DND-41 (cell line): Measurements from ENCODE around the gene PXMP4.

Experiments used
- ATAC-seq: fragments of 200-7000 bp; cut with Tn5 transposase; 3 replicates; pipeline ENCODE4 v1.9.1; 2021; ENCODE audit warnings: low read depth; ENCODE audit not compliant: insufficient read depth
- DNase-seq: peaks from one replicate; pipeline ENCODE4 v3.0.0-alpha.2; 2020
- H2AFZ ChIP-seq: 2 replicates; pipeline ENCODE4 v1.6.0; 2012; ENCODE audit warnings: low read depth, low read length
- H3K27ac ChIP-seq: 2 replicates; pipeline ENCODE4 v1.5.1; 2012; ENCODE audit warnings: low read length, inconsistent platforms
- H3K27me3 ChIP-seq: fragments of 200-600 bp; sonication (generic); 2 replicates; pipeline ENCODE4 v1.6.0; 2012; ENCODE audit warnings: low read length, mild to moderate bottlenecking, inconsistent platforms; ENCODE audit not compliant: insufficient read depth, poor library complexity
- H3K36me3 ChIP-seq: 2 replicates; pipeline ENCODE4 v1.5.1; 2012; ENCODE audit warnings: low read length, inconsistent platforms; ENCODE audit not compliant: insufficient read depth
- H3K4me1 ChIP-seq: 2 replicates; pipeline ENCODE4 v1.5.1; 2012; ENCODE audit warnings: mild to moderate bottlenecking, low read length; ENCODE audit not compliant: insufficient read depth
- H3K4me2 ChIP-seq: 2 replicates; pipeline ENCODE4 v1.6.0; 2012; ENCODE audit warnings: mild to moderate bottlenecking, moderate library complexity, low read length, inconsistent platforms; ENCODE audit not compliant: insufficient read depth
- H3K4me3 ChIP-seq, 2 experiments: fragments of 200-600 bp in 1 of 2; shearing (Covaris generic) in 1 of 2; 2 replicates each; pipeline ENCODE4 v1.5.1; 2012 to 2016; ENCODE audit warnings: inconsistent platforms in 2 of 2, low read length in 2 of 2, mild to moderate bottlenecking in 2 of 2, low read depth in 1 of 2, moderate library complexity in 1 of 2
- H3K79me2 ChIP-seq: 2 replicates; pipeline ENCODE4 v1.6.0; 2012; ENCODE audit warnings: low read length, inconsistent platforms; ENCODE audit not compliant: insufficient read depth
- H3K9ac ChIP-seq: 2 replicates; pipeline ENCODE4 v1.6.0; 2012; ENCODE audit warnings: low read depth, mild to moderate bottlenecking, inconsistent platforms, low read length, moderate library complexity
- H3K9me3 ChIP-seq: 2 replicates; pipeline ENCODE4 v1.5.1; 2012; ENCODE audit warnings: low read length, moderate library complexity, mild to moderate bottlenecking, inconsistent platforms; ENCODE audit not compliant: insufficient read depth, severe bottlenecking
- H4K20me1 ChIP-seq: 2 replicates; pipeline ENCODE4 v1.6.0; 2012; ENCODE audit warnings: low read length; ENCODE audit not compliant: insufficient read depth
- CTCF ChIP-seq: IDR thresholded peaks from 2 replicates; pipeline ENCODE4 v1.5.1; 2012; ENCODE audit warnings: borderline replicate concordance, low read length, moderate library complexity, mild to moderate bottlenecking; ENCODE audit not compliant: poor library complexity, severe bottlenecking; ENCODE audit errors: extremely low read depth
- EZH2 ChIP-seq: IDR thresholded peaks from 3 replicates; pipeline ENCODE4 v1.6.1; 2012; ENCODE audit warnings: borderline replicate concordance, low read depth, mild to moderate bottlenecking, moderate library complexity, low read length, inconsistent platforms; ENCODE audit not compliant: severe bottlenecking

Gene PXMP4

DNA sequence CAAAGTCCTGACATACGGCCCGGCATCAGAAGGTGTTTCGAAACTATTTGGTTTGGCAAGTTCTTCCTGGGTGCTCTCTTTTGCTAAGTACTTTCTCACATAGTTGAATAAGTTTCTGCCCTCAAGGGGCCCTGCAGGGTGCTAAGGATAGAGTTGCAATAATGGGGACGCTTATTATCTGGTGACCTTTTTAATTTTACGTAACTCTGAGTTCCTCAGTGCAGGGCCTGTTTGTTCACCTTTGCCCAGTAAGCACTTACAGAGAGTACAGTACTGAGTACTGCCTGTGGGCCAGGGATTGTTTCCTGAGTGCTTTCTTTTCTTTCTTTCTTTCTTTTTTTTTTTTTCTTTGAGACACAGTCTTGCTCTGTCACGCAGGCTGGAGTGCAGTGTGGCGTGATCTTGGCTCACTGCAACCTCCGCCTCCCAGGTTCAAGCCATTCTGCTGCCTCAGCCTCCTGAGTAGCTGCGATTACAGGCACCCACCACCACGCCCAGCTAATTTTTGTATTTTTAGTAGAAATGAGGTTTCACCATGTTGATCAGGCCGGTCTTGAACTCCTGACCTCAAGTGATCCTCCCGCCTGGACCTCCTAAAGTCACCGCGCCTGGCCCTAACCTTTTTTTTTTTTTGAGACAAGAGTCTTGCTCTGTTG, 4.5 kb upstream of the PXMP4 start:
- H3K4me1 ChIP-seq = peaks cover 14% of the 10 kb centered on the region
- no peak overlapping the region for H3K4me3 ChIP-seq
- H3K27me3 ChIP-seq = no peaks in the 10 kb centered on the region
- H4K20me1 ChIP-seq = no peaks in the 10 kb centered on the region
- H3K4me2 ChIP-seq = no peak overlapping the region
- DNase-seq (no peak), ATAC-seq (no peak)
- no peak overlapping the region for H3K27ac ChIP-seq
- no peak overlapping the region for H3K9ac ChIP-seq
- no peaks in the 10 kb centered on the region; the same call in 1 of the 2 replicates for H3K36me3 ChIP-seq
- no peak overlapping the region for H2AFZ ChIP-seq
- peaks cover 4% of the 10 kb centered on the region for H3K79me2 ChIP-seq
- TF ChIP-seq CTCF = no peak
- no peak for TF ChIP-seq EZH2
- H3K9me3 ChIP-seq = no peaks in the 10 kb centered on the region

DNA sequence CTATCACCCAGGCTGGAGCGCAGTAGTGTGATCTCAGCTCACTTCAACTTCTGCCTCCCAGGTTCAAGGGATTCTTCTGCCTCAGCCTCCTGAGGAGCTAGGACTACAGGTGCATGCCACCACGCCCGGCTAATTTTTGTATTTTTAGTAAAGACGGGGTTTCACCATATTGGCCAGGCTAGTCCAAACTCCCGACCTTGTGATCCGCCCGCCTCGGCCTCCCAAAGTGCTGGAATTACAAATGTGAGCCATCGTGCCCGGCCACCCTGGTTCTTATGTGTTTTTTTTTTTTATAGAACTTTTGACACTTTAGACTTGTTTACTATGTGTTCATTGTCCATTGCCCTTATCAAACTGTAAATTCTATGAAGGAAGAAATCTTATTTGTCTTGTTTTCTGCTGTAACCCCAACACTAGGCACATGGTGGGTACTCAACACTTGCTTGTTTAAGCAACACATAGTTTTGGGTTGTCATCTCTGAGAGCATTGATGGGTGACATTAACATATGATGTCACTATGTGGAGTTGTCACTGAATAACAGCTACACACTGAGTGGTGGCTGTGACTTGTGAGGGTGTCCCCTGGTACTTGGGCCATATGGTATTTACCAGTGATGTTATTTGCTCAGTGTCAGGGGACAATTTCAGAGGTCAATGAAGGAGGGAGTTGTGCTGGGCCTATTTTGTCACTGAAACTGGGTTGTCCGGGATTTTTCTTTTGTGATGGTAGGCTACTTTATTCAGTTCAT, 1.5 kb upstream of the PXMP4 start:
- Histone ChIP-seq H3K9me3 (no peaks in the 10 kb centered on the region), H3K27me3 (no peaks in the 10 kb centered on the region), H2AFZ (no peak overlapping the region), H3K36me3 (no peaks in the 10 kb centered on the region; the same call in 1 of the 2 replicates), H3K79me2 (peaks cover 14% of the 10 kb centered on the region), H3K4me3 (no peak overlapping the region), H3K9ac (no peak overlapping the region), H3K4me2 (no peak overlapping the region), H4K20me1 (no peaks in the 10 kb centered on the region), H3K27ac (no peak overlapping the region), H3K4me1 (peaks cover 26% of the 10 kb centered on the region)
- TF ChIP-seq EZH2 (no peak), CTCF (no peak)
- ATAC-seq (no peak), DNase-seq (no peak)

- TF ChIP-seq CTCF = no peak
- no peak for TF ChIP-seq EZH2
- no peaks in the 10 kb centered on the region; the same call in 1 of the 2 replicates for H3K36me3 ChIP-seq
- H3K27me3 ChIP-seq = no peaks in the 10 kb centered on the region
- ATAC-seq = peak; percentile 1; the same call in 1 of the 3 replicates
- H3K4me1 ChIP-seq = peaks cover 26% of the 10 kb centered on the region
- H3K4me2 ChIP-seq = peak overlapping the region; percentile 83
- H3K27ac ChIP-seq = peak overlapping the region; percentile 70
- H3K9me3 ChIP-seq = no peaks in the 10 kb centered on the region
- peak overlapping the region; percentile 72 for H3K9ac ChIP-seq
- peak overlapping the region; percentile 92 for H2AFZ ChIP-seq
- H3K79me2 ChIP-seq = peaks cover 18% of the 10 kb centered on the region
- DNase-seq = no peak
- no peaks in the 10 kb centered on the region for H4K20me1 ChIP-seq
- peak overlapping the region; percentile 47 to 67 for H3K4me3 ChIP-seq
These were observed 677 bp downstream of the PXMP4 start for GRCh38 chr20:33719277-33719988.
